Activated CD4-positive, CD25-positive, alpha-beta regulatory T cell treated with anti-CD3 and anti-CD28 coated beads, Interleukin-2, amount 50 U/mL, for 16 hours (primary cell): ENCODE results near the gene KCMF1.
"Not testable (repeated sequence)": the region's sequence is repeated elsewhere in the genome, so short reads cannot be mapped to it uniquely, and the experiment has no call there.

ENCODE experiments used
- DNase-seq: peaks from one replicate; pipeline ENCODE4 v3.0.0-alpha.2; 2020; ENCODE audit warnings: low read depth, low spot score

The KCMF1 gene

DNA sequence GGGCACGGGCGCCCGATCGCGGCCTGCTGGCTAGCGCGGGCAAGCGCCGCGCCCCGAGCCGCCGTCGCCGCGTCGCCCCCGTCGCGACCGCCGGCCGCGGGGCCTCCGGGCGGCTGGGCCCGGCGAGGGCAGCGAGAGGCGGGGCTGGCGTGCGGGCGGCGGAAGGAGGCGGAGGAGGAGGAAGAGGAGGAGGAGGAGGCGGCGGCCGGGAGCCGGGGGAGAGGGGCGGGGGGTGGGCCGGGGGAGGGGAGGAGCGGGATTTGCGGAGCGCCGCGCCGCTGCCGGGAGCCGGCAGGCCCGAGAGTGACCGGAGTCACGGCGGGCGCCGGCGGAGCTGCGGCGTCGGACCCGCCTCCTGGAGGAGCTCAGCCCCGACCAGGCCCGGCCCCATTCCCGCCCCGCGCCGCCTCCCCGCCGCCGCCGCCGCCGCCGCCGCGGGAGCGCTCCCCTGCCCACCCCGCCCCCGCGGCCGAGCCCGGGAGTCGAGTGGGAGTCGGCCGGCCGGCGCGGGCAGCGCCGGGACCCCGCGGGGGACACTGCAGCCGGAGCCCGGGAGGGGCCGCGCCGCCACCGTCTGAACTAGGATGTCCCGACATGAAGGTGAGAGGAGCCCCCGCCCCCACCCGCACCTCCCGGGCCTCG, at the start of gene KCMF1:
Gene KCMF1, plus strand, starts transcription at position 294 of the 642 bp plus-strand sequence. Its CDS starts 291 bp downstream, at position 585.
- DNase-seq, result peak; percentile 33

DNA sequence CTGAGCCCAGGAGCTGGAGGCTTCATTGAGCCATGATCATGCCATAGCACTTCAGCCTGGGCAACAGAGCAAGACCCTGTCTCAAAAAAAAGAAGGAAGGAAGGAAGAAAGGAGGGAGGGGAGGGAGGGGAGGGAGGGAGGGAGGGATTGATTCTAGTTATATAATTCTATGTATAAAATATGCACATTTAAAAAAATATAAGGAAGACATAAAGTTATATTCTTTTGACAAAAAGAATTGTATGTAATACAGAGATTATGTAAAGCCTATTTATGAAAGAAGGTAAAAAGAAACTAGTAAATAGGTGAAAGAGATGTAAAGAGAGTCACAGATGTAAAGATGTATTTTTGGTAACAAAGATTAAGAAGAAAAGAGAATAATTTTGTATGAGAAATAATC, 48.0 kb upstream of the KCMF1 start:
- no peak for DNase-seq

- peak; percentile 54 for DNase-seq
Observed at GRCh38 chr2:84924173-84925106, 46.5 kb upstream of the KCMF1 start.

- DNase-seq, result no peak
Observed at GRCh38 chr2:84925336-84925723, 45.6 kb upstream of the KCMF1 start.

GRCh38 chr2:84925724-84926376, 45.1 kb upstream of the KCMF1 start:
- DNase-seq, result peak; percentile 98

DNA sequence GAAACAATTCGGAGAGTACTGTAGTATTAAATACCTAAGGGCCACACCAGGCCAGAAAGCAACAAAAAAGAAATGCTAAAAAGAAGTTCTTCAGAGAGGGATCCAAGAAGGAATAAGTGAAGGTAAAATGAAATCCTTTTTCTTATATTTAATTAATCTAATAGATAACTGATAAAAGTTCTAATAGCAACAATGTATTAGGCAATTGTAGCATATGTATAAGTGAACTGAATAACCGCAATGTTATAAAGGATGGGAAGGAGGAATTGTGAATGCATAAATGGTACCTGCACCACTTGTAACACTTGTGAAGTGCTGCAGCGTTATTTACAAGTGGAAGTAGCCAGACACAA, 43.7 kb upstream of the KCMF1 start:
- DNase-seq, result no peak

GRCh38 chr2:84931384-84931821, 39.6 kb upstream of the KCMF1 start:
- DNase-seq, result no peak

- no peak for DNase-seq
Observed at GRCh38 chr2:84938194-84938879, 32.6 kb upstream of the KCMF1 start.

DNA sequence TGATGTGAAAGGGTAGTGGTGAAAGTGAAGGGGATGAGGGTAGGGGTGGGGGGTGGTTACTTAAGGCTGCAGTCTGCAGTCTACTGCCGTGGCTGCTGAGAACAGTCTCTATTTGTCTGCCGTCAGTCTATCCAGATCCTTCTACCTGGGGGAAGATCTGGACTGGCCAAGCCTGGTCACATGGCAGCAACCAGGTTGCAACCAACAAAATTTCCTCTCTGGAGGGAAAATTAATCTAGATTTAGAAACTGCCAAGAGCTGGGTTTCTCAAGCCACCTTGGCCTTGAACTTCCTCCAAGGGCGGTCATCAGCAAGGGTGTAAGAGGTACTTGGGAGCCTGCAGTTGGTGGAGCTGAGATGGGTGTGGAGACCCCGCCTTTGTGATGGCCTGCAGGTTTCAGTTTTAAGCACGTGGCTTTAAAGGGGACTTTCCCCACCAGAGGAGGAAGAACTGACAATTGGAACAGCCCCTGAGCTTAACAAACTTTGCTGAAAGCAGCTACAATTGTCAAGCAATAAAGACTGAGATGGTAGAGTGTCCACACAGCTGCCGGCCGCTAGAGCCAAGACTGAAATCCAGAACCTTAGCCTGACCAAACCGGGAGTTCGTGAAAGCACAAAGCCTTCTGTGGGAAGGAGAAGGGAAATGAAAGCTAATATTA, 31.4 kb upstream of the KCMF1 start:
- peak; percentile 47 for DNase-seq

DNA sequence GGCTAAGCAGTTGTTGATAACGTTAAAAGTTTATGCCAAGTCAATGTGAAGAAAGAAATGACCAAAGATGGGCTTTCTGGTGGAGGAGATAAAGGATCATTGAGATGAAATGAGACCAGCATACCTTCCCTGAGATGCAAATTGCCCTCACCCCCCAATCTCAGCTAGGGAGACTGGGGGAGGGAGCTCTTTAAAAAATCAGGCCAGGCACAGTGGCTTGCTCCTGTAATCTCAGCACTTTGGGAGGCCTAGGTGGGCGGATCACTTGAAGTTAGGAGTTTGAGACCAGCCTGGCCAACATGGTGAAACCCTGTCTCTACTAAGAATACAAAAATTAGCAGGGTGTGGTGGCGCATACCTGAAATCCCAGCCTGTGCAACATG, 30.9 kb upstream of the KCMF1 start:
- no peak for DNase-seq

GRCh38 chr2:84940831-84941412, 30.0 kb upstream of the KCMF1 start:
- no peak for DNase-seq

- DNase-seq, result no peak
Observed at GRCh38 chr2:84942166-84942565, 28.8 kb upstream of the KCMF1 start.

DNA sequence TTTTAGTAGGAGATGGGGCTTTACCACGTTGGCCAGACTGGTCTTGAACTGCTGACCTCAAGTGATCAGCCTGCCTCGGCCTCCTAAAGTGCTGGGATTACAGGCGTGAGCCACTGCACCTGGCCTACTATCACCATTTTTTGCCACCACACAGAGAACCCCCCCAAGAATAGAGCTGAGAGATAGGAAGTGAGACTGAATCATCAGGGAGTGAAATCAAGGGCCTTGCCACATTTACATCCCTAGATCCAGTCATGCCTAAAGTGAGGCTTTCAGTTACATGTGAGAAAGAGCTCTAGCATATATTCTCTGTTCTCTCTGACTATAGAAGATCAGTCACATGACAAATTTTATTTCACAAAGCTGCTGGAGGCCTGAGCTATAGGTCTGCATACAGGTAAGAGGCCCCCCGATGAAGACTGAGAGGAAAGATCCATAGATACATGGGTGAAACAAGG, 28.0 kb upstream of the KCMF1 start:
- DNase-seq, result no peak

GRCh38 chr2:84944295-84944909, 26.6 kb upstream of the KCMF1 start:
- DNase-seq, result no peak

- DNase-seq, result not testable (repeated sequence)
Observed at GRCh38 chr2:84945838-84946203, 25.1 kb upstream of the KCMF1 start.

DNA sequence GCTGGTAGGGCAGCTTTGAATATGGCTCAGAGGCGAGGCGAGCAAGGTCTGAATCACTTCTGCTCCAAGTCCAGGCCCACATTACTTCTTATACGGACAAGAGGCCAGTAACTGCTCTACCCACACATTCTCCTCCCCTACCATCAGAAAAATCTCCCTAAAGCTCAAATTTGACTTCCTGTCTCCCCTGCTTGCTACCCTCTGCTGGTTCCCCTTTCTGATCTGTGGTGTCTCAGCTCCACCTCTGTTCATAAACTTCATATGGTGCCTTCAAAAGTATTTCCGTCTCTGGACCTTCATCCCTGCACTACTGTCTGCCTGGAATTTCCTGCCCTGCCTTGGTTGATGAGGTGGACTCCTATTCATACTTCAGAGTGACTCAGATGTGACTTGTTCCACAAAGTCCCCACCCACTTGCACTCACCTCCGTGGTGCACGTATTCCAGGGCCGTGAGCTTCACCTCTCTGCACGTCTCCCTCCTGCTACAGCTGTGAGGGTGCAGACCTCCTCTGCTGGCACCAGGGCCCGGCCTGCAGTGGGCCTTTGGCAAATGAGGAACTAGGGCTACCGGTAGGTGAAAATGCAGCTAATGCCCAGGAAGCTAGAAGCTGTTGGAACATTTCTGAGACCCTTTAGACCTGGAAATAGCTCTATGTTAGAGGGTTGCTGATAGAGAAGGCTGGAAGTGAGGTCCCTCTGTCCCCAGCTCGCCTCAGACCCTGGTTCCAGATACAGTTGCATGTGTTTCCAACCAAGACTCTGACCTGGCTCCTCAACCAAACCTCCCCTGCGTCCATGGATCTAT, 24.6 kb upstream of the KCMF1 start:
- DNase-seq, result peak; percentile 45

- DNase-seq, result no peak
Observed at GRCh38 chr2:84947010-84947593, 23.9 kb upstream of the KCMF1 start.

DNA sequence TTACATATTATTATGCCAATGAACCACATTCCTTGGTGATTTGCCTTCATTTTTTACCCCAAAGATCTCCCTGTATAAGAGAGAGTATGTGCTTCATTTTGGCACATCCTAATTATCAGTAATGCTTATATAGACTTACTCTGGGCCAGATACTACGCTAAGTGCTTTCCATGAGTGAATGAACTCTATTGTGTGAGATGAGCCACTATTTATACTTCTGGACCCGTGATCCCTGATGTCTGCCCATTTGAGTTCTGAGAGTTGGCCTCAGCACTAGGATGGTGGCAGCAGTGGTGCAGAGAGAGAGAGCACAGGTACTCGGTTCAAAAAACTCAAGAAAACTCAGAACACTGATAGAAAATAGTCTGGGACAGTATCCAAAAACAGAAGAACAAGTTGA, 17.4 kb upstream of the KCMF1 start:
- no peak for DNase-seq

- DNase-seq, result no peak
Observed at GRCh38 chr2:84954329-84954728, 16.6 kb upstream of the KCMF1 start.
